GM21390 (cell line): ENCODE results near the gene AGBL4.
"Not testable (repeated sequence)": the region's sequence is repeated elsewhere in the genome, so short reads cannot be mapped to it uniquely, and the experiment has no call there.

Source experiments
- ATAC-seq: cut with Tn5 transposase; IDR thresholded peaks from one replicate; pipeline ENCODE4 v1.9.1; 2021; ENCODE audit not compliant: unreplicated experiment

The AGBL4 gene

DNA sequence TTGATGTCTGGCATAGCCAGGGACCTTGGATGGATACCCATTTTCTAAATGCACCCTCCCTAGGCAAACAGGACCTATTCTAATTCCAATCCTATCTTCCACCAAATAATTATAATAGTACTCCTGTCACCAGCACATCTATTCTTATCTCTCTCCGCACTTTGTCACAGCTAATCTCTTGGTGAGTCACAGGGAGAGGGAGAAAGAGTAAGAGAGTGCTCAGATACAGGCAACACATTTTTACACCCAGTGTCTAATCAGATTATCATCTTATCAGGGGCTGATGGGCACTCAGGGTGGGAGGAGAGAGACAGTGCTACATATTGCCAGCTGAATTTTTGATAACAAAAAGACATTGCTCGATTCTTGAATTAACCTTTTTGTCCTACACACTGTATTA lies 972.1 kb downstream of the AGBL4 start:
- ATAC-seq = no peak

GRCh38 chr1:49050041-49050440 lies 973.7 kb downstream of the AGBL4 start:
- no peak for ATAC-seq

DNA sequence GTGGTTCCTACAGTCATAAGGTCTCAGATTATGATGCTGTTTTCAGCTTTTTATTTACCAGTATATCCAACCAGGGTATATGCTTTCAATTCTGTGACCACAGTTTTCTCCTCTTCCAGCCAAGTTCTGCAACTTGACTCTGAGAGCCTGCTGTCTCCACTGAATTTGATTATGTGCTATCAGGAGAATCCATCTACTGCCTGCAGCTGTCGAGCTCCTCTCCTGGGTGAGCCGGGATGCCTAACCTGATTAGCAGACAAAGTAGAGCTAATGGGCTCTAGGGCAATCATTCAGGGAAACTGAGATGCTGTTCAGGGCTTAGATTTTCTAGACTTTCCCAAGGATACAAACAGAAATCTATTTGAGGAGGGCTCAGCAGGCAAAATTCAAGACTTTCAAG lies 975.6 kb downstream of the AGBL4 start:
- ATAC-seq = no peak

DNA sequence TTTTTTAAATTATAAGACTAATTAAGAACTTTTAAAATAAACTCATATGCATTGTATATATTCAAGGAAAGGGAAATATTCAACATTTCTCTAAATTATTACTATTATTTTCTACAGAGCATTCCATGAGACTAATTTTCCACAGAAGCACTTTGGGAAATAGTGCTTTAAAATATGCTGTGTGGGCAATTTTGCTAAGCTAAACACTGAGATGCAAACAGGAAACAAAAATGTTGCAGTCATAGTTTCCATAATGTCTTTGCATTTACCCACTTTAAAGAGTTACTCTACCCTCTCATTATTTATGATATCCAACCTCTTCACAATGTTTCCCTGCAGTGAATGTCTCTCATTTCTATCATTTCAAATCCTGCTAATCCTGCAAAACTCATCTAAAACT lies 977.4 kb downstream of the AGBL4 start:
- no peak for ATAC-seq

DNA sequence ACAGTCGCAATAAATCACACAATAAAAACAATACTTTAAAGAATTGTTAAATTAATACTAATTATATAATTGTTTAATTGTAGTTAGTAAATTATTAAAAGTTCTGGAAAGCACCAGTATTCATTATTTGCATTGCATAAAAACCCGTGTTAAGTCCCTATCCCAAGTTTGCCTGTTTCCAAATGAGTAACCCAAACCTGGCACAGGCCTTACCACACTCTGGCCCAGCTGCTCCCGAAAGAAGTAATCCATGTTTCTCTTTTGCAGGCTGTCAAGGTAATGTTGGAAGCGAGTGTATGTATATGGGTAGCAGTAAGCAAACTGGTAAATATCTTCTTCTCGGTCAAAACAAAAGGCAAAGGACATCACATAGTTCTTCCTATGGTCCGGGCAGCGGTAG lies 978.4 kb downstream of the AGBL4 start:
- ATAC-seq = no peak

- ATAC-seq = no peak
Measured at GRCh38 chr1:49036700-49037099, 987.1 kb downstream of the AGBL4 start.

DNA sequence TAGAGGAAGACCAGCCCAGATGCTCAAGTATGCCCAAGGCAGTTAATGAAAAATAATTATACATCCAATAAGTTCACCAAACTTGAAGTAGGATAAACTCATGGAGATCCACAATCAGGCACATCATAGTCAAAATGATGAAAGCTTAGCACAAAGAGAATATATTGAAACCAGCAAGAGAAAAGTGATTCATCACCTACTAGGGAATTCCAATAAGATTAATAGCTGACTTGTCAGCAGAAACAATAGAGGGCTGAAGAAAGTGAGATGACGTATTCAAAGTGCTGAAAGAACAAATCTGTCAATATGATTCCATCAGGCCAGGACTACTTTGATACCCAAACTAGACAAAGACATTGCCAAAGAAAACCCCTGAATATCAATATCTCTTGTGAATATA lies 995.4 kb downstream of the AGBL4 start:
- no peak for ATAC-seq

DNA sequence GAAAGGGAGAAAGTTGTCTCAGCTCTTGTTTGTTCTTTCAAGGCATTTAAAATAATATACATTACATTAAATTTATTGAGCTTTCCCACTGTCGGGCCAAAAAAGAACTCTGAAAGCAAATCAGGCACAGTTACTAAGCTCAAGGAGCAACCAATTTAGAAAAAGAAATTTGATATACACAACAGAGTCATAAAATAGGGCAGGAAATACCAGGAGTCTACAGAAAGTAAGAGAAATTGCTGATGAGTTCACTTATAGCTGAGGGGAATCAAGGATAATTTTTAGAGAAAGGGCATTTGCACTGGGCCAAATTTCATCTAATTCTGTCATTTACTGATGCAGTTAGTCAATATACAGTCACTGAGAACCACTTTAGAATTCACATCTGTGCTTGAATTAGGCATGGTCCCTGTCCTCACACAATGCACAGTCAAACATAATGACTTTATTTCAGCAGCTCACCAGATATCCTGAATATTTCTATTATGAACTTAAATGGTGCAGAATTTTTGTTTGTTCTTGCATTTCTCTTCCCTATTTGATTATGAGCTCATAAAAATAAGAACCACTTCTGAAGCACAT lies 997.4 kb downstream of the AGBL4 start:
- ATAC-seq = no peak

GRCh38 chr1:49016030-49016977 lies 1007.5 kb downstream of the AGBL4 start:
- ATAC-seq = no peak

GRCh38 chr1:49013079-49013478 lies 1010.7 kb downstream of the AGBL4 start:
- ATAC-seq = no peak

DNA sequence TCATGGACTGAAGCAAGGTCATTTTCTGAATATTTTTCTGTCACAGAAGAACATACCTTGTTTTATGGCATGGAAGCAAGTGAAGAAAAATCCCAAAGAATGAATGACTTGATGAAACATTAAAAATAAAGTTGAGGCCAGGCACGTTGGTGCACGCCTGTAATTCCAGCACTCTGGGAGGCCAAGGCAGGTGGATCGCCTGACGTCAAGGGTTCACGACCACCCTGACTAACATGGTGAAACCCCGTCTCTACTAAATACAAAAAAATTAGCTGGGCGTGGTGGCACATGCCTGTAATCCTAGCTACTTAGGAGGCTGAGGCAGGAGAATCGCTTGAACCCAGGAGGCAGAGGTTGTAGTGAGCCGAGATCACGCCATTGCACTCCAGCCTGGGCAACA lies 1020.8 kb downstream of the AGBL4 start:
- ATAC-seq = not testable (repeated sequence)

- no peak for ATAC-seq
Measured at GRCh38 chr1:48999321-48999720, 1024.4 kb downstream of the AGBL4 start.

GRCh38 chr1:48996311-48996710 lies 1027.4 kb downstream of the AGBL4 start:
- no peak for ATAC-seq

- no peak for ATAC-seq
Measured at GRCh38 chr1:48988633-48989197, 1035.0 kb downstream of the AGBL4 start.

DNA sequence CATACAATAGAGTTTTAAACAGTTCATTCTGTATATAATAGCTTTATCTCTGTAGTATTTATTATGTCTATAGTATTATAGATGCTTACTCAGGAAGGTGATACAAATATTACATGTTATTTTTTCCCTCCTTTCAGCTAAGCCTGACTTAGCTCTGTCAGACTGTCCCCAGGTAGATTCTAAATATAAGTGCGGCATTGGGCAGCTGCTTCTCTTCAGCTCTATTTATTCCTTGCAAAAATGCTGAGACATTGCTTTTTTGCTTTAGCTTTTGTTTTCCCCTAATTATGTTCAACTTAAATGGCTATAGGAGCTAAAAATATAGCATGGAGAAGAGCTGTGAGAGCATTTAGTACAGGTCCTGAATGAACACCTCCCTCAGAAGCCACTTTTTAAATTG lies 1043.8 kb downstream of the AGBL4 start:
- no peak for ATAC-seq

DNA sequence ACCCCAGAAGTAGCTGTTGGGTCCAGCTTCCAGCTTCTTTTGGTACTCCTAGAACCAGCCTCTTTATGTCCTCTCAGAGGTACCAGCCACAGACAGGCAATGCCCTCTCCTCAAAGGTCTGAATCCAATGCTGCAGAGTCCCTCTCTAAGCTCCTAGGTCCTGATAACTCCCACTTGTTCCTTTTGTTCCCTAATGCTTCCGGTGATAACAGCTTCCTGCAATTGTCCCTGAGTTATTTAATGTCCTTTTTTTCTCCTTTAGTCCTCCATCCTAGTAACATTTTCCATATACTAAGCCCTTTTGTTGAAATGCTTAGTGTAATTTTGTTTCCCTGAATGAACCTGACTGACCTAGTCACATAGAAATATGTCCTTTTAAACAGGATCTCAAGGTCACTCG lies 1045.3 kb downstream of the AGBL4 start:
- no peak for ATAC-seq

DNA sequence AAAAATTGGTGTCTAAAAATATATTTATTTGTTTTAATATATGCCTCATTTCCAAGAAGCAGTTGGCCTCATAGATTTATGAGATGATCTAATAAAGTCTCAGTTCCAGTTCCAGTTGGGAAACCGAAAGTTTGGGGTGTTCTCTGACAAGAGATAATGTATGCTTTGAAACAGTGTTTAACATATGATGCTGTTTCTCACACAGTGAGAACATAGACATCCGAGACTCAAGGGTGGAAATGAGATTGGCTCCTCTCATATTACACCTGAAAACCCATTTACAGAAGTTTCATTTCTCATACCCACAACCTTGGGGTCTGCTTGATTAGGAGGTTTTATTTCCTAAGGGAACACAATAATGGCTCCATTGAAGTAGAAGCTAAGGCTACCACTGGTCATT lies 1046.5 kb downstream of the AGBL4 start:
- no peak for ATAC-seq

DNA sequence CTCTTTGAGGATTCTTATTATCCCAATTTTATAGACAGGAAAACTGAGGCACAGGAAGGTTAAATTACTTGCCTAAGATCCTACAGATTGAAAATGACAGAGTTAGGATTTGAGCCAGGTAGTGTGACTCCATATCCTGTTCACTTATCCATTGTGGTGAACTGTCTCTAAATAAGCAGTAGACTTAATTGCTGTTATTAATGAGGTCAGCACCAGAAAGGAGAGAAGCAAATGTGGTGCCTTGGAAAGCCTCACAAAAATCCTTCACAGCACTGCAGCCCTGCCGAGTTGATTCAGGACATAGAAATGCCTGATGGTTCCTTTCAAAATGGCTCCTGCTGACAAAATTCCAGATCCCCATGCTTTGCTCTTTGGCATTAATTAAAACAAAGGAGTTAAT lies 1053.8 kb downstream of the AGBL4 start:
- ATAC-seq = no peak

GRCh38 chr1:48967318-48967717 lies 1056.4 kb downstream of the AGBL4 start:
- no peak for ATAC-seq

GRCh38 chr1:48966583-48966982 lies 1057.2 kb downstream of the AGBL4 start:
- ATAC-seq = no peak

GRCh38 chr1:48960320-48960719 lies 1063.4 kb downstream of the AGBL4 start:
- no peak for ATAC-seq

DNA sequence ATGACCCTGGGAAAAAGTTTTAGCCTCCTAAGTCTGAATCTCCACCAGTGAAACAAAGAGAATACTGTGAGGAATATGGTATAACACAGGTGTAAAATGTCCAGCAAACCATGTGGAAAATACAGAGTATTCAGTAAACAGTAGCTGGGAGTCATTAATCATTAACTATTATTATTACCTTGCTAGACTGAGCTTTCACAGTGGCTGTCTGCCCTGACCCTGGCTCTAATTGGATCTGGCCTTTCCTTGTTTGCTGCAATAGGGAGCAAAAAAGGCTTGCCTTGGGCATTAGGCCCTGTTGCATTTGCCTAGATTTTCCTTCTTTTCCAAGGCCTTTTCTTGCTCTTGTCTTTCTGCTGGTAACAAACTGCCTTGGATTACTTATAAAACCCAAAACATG lies 1068.0 kb downstream of the AGBL4 start:
- no peak for ATAC-seq
